Measurements from ENCODE around the gene FHAD1. TPM values are rescaled to one million over a fixed set of nuclear protein-coding genes. Genes with fewer than 3 reads are reported as not detected.

The FHAD1 gene
- total RNA-seq, 1 experiment from 2014 or later, result not detected

DNA sequence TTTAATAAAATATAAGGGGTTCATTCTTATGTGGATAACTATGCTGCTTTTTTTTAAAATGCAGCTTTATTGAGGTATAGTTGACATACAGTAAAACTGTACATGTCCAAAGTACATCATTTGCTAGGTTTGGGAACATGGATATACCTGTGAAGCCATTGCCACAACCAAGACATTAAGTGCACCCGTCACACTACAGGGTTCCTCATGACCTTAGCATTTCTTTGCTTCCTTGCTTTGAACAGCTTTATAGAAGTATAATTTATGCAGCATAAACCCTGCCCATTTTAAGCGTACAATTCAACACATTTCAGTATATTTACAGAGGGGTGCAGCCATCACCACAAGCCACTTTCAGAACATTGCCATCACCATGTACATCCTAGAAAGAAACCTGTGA is 26.3 kb downstream of the FHAD1 start:
- no peak for DNase-seq (ENCODE audit: unreplicated experiment)
- BruUV-seq (replicated peaks), result no TSS peak
- Mint-ChIP-seq H3K4me1 (ENCODE audit: insufficient read depth, unreplicated experiment) (peaks cover 7% of the 10 kb centered on the region), H3K9me3 (ENCODE audit: unreplicated experiment) (no peaks in the 10 kb centered on the region), H3K4me3 (ENCODE audit: unreplicated experiment) (no peak overlapping the region), H3K27me3 (ENCODE audit: insufficient read depth, unreplicated experiment) (peaks cover 12% of the 10 kb centered on the region), H3K36me3 (ENCODE audit: insufficient read depth, unreplicated experiment) (no peaks in the 10 kb centered on the region), H3K27ac (ENCODE audit: low read depth, unreplicated experiment) (no peak overlapping the region)
- TF ChIP-seq, protein P1, sequence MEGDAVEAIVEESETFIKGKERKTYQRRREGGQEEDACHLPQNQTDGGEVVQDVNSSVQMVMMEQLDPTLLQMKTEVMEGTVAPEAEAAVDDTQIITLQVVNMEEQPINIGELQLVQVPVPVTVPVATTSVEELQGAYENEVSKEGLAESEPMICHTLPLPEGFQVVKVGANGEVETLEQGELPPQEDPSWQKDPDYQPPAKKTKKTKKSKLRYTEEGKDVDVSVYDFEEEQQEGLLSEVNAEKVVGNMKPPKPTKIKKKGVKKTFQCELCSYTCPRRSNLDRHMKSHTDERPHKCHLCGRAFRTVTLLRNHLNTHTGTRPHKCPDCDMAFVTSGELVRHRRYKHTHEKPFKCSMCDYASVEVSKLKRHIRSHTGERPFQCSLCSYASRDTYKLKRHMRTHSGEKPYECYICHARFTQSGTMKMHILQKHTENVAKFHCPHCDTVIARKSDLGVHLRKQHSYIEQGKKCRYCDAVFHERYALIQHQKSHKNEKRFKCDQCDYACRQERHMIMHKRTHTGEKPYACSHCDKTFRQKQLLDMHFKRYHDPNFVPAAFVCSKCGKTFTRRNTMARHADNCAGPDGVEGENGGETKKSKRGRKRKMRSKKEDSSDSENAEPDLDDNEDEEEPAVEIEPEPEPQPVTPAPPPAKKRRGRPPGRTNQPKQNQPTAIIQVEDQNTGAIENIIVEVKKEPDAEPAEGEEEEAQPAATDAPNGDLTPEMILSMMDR (IDR thresholded peaks at IDR 0.05; ENCODE audit: unreplicated experiment), result no peak
- POLR2A ChIA-PET, result interaction anchor here (1.3 to 3.7 kb wide), 2 partner anchors 9 to 120 kb away, joined by 4 to 20 read pairs; partner anchors contain the start of gene TMEM51
- intact Hi-C loops (cut with micrococcal nuclease), result loop anchor here (5.0 kb wide), 1 partner anchor 159 kb away; no protein-coding TSS in a partner anchor
- CTCF ChIA-PET, result interaction anchor here (0.5 to 6.0 kb wide), 15 partner anchors 10 to 1717 kb away, joined by 3 to 67 read pairs (median 5); partner anchors contain the start of gene TMEM51

DNA sequence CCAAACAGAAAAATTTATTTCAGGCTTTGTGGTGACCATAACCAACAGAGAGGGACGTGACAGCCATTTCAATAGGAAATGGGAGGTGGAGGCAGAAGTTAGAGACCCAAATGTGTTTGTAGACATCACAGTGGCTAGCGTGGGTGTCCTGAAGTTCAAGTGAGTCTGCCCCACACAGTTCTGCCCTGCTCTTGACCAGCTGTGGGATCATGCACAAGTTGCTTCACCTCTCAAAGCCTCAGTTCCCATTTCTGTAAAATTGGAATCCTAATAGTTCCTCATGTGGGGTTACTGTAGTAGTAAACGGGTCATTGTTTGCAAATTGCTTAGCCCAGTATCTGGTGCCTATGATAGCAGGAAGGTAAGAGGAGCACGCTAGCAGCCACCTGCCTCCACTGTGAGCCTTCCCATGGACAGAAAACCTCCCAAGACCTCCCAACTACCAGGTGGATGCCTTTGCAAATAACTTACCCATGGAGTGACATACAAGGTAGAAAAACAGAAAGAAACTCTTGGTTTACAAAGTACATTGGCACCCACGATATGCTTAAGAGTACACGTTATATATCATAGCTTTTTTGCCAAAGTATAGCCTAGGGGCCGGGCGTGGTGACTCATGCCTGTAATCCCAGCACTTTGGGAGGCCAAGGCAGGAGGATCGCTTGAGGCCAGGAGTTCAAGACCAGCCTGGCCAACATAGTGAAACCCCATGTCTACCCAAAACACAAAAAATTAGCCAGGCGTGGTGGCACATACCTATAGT is 29.1 kb downstream of the FHAD1 start:
- Mint-ChIP-seq H3K4me3 (ENCODE audit: unreplicated experiment) (no peak overlapping the region), H3K27ac (ENCODE audit: low read depth, unreplicated experiment) (no peak overlapping the region), H3K27me3 (ENCODE audit: insufficient read depth, unreplicated experiment) (peaks cover 12% of the 10 kb centered on the region), H3K4me1 (ENCODE audit: insufficient read depth, unreplicated experiment) (peaks cover 7% of the 10 kb centered on the region), H3K36me3 (ENCODE audit: insufficient read depth, unreplicated experiment) (no peaks in the 10 kb centered on the region), H3K9me3 (ENCODE audit: unreplicated experiment) (no peaks in the 10 kb centered on the region)
- ChIA-PET POLR2A (no interaction called here), CTCF (interaction anchor here (0.6 to 1.9 kb wide), 3 partner anchors 123 to 148 kb away, joined by 4 to 10 read pairs (median 6); no protein-coding TSS in a partner anchor)
- no peak for DNase-seq (ENCODE audit: unreplicated experiment)
- TF ChIP-seq, protein P1 (IDR thresholded peaks at IDR 0.05; ENCODE audit: unreplicated experiment), result no peak
- intact Hi-C loops (cut with micrococcal nuclease), result no loop called here
- BruUV-seq (replicated peaks), result no TSS peak

- Mint-ChIP-seq H3K4me1 (ENCODE audit: insufficient read depth, unreplicated experiment) (peaks cover 7% of the 10 kb centered on the region), H3K36me3 (ENCODE audit: insufficient read depth, unreplicated experiment) (no peaks in the 10 kb centered on the region), H3K4me3 (ENCODE audit: unreplicated experiment) (no peak overlapping the region), H3K27ac (ENCODE audit: low read depth, unreplicated experiment) (no peak overlapping the region), H3K27me3 (ENCODE audit: insufficient read depth, unreplicated experiment) (peaks cover 12% of the 10 kb centered on the region), H3K9me3 (ENCODE audit: unreplicated experiment) (no peaks in the 10 kb centered on the region)
- TF ChIP-seq, protein P1 (IDR thresholded peaks at IDR 0.05; ENCODE audit: unreplicated experiment), result no peak
- intact Hi-C loops (cut with micrococcal nuclease), result no loop called here
- no peak for DNase-seq (ENCODE audit: unreplicated experiment)
- BruUV-seq (replicated peaks), result no TSS peak
- ChIA-PET POLR2A (no interaction called here), CTCF (interaction anchor here (0.6 to 0.9 kb wide), 4 partner anchors 96 to 148 kb away, joined by 3 to 4 read pairs (median 3); no protein-coding TSS in a partner anchor)
These were observed 29.8 kb downstream of the FHAD1 start for GRCh38 chr1:15276691-15277446.

- H3K9me3 Mint-ChIP-seq (ENCODE audit: unreplicated experiment), result no peaks in the 10 kb centered on the region
- peaks cover 4% of the 10 kb centered on the region for H3K4me1 Mint-ChIP-seq (ENCODE audit: insufficient read depth, unreplicated experiment)
- peaks cover 12% of the 10 kb centered on the region for H3K27me3 Mint-ChIP-seq (ENCODE audit: insufficient read depth, unreplicated experiment)
- DNase-seq (ENCODE audit: unreplicated experiment), result no peak
- H3K27ac Mint-ChIP-seq (ENCODE audit: low read depth, unreplicated experiment), result no peak overlapping the region
- ChIA-PET CTCF (interaction anchor here (0.5 to 0.9 kb wide), 4 partner anchors 27 to 149 kb away, joined by 3 read pairs; no protein-coding TSS in a partner anchor), POLR2A (no interaction called here)
- TF ChIP-seq, protein P1 (IDR thresholded peaks at IDR 0.05; ENCODE audit: unreplicated experiment), result no peak
- H3K36me3 Mint-ChIP-seq (ENCODE audit: insufficient read depth, unreplicated experiment), result no peaks in the 10 kb centered on the region
- intact Hi-C loops (cut with micrococcal nuclease), result no loop called here
- no peak overlapping the region for H3K4me3 Mint-ChIP-seq (ENCODE audit: unreplicated experiment)
- BruUV-seq (replicated peaks), result no TSS peak
These were observed 30.4 kb downstream of the FHAD1 start for GRCh38 chr1:15277447-15277838.

Data from MCF 10A (cell line).